ENCODE measurements around the gene DLGAP1.

The DLGAP1 gene

DNA sequence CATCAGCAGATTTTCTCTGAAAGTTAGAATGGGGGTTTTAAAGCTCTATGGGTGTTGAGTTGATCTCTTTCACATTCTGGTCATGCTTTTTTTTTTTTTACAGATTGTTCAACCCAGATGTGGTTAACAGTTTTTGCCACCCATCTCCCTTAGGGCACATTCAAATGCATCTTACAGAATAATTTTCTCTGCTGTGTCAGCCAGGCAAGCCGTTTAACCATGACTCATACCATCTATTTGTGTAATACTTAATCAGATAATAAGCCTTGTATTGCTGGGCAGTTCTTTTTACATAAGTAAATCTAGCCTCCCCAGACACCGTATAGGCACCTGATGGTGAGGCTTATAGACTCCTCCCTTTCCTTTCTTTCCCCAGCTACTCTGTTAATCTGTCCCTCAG is 943.1 kb downstream of the DLGAP1 start:
- Histone ChIP-seq H3K4me3 (ENCODE audit: low read length in 2 of 2) (no peak overlapping the region), H3K4me1 (ENCODE audit: control insufficient read depth, insufficient read depth, low read length) (peaks cover 2% of the 10 kb centered on the region), H3K27me3 (ENCODE audit: control insufficient read depth in 1 of 2, insufficient read depth in 2 of 2, low read length in 2 of 2) (no peaks in the 10 kb centered on the region), H3K9ac (ENCODE audit: low read length in 2 of 2) (no peak overlapping the region), H3K9me3 (ENCODE audit: control insufficient read depth in 2 of 2, low read length in 2 of 2) (no peaks in the 10 kb centered on the region), H3K27ac (ENCODE audit: low read length) (no peak overlapping the region), H3K36me3 (ENCODE audit: control insufficient read depth in 2 of 2, insufficient read depth in 2 of 2, low read length in 2 of 2) (no peaks in the 10 kb centered on the region)

DNA sequence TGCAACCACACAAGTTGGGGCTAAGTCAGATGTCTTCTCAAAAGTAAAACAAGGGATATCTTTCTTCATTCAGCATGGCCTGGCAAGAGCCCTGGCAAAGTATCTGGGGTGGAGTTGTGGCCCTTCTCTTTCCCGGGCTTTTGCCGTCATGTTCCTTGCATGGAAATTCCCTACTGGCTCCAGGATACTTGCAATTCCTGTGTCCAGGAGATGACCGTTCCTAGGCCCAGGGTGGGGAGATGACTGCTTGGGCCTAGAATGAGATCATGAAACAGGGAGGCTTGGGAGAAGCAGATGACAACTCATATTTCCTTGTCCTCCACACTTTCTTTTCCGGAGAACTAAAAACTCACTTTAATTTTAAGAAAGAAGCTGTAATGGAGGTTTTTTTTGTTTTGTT is 944.2 kb downstream of the DLGAP1 start:
- Histone ChIP-seq H3K36me3 (ENCODE audit: control insufficient read depth in 2 of 2, insufficient read depth in 2 of 2, low read length in 2 of 2) (no peaks in the 10 kb centered on the region), H3K27ac (ENCODE audit: low read length) (no peak overlapping the region), H3K4me3 (ENCODE audit: low read length in 2 of 2) (no peak overlapping the region), H3K9ac (ENCODE audit: low read length in 2 of 2) (no peak overlapping the region), H3K27me3 (ENCODE audit: control insufficient read depth in 1 of 2, insufficient read depth in 2 of 2, low read length in 2 of 2) (no peaks in the 10 kb centered on the region), H3K4me1 (ENCODE audit: control insufficient read depth, insufficient read depth, low read length) (peaks cover 2% of the 10 kb centered on the region), H3K9me3 (ENCODE audit: control insufficient read depth in 2 of 2, low read length in 2 of 2) (no peaks in the 10 kb centered on the region)

DNA sequence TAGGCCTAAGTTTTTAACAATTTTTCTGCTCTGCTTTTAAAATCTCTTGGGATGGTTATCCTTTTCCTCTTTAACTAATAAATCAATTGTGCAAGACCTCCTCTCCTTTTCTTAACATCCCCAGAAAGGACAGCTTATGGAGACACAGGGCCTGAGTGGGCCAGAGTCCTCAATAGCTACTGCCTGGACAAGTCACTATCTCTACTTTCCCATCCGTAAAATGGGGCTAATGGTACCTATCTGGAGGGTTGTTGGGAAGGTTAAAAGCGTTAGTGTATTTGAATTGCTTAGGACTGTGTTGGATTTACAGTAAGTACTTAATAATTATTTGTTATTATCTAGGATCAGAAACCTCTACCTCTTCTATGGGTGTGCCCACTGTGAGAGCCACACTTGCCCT is 945.1 kb downstream of the DLGAP1 start:
- H3K4me3 ChIP-seq (ENCODE audit: low read length in 2 of 2), result no peak overlapping the region
- no peaks in the 10 kb centered on the region for H3K36me3 ChIP-seq (ENCODE audit: control insufficient read depth in 2 of 2, insufficient read depth in 2 of 2, low read length in 2 of 2)
- peaks cover 2% of the 10 kb centered on the region for H3K4me1 ChIP-seq (ENCODE audit: control insufficient read depth, insufficient read depth, low read length)
- no peaks in the 10 kb centered on the region for H3K9me3 ChIP-seq (ENCODE audit: control insufficient read depth in 2 of 2, low read length in 2 of 2)
- H3K27ac ChIP-seq (ENCODE audit: low read length), result no peak overlapping the region
- H3K27me3 ChIP-seq (ENCODE audit: control insufficient read depth in 1 of 2, insufficient read depth in 2 of 2, low read length in 2 of 2), result no peaks in the 10 kb centered on the region
- no peak overlapping the region for H3K9ac ChIP-seq (ENCODE audit: low read length in 2 of 2)

DNA sequence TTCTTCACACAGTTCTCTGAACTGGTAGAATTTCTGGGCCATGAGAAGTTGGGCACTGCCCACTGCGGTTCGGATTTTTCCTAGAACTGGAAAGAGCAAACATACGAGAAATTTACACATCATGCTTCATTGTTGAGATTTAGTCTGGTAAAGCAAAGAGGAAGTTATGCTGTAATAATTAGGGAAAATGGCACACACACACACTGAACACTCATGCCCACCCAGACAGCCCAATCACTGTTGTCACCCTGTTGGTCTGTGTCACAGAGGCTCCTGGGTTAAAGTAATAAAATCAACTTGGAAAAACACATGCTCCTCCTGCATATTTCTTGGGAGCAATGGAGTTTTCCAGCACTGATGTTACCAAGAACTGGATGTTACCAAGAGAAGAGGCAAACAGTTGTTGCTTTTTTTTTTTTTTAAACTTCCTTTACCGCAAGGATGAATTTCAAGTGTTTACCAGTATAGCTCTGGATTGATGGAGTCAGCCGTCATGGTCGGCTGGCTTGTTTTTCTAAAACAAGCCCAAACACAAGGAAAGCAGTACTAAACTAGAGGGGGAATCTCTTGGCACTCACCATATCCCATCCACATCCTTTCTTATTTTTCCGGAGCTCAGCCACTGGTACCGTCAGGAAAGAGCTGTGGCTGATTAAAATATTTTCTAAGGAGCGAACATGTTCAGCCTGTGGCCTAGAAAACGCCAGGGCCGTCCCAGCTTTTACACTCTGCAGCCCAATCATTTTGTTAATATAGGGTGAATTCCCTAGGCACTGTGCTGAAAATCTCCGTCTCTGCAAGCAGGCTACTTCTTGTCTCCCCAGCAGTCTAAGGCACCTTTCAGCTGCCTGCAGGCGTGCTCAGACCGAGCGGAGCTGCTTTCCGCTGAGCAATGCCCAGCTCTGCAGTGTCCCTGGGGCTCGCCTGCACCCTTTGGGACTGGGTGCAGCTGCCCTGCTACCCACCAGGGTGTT is 946.2 kb downstream of the DLGAP1 start:
- H3K4me1 ChIP-seq (ENCODE audit: control insufficient read depth, insufficient read depth, low read length), result peaks cover 2% of the 10 kb centered on the region
- no peaks in the 10 kb centered on the region for H3K36me3 ChIP-seq (ENCODE audit: control insufficient read depth in 2 of 2, insufficient read depth in 2 of 2, low read length in 2 of 2)
- no peaks in the 10 kb centered on the region for H3K9me3 ChIP-seq (ENCODE audit: control insufficient read depth in 2 of 2, low read length in 2 of 2)
- H3K4me3 ChIP-seq (ENCODE audit: low read length in 2 of 2), result no peak overlapping the region
- no peak overlapping the region for H3K9ac ChIP-seq (ENCODE audit: low read length in 2 of 2)
- peaks cover 0 to 2% of the 10 kb centered on the region in 2 donors for H3K27me3 ChIP-seq (ENCODE audit: control insufficient read depth in 1 of 2, insufficient read depth in 2 of 2, low read length in 2 of 2)
- H3K27ac ChIP-seq (ENCODE audit: low read length), result no peak overlapping the region

DNA sequence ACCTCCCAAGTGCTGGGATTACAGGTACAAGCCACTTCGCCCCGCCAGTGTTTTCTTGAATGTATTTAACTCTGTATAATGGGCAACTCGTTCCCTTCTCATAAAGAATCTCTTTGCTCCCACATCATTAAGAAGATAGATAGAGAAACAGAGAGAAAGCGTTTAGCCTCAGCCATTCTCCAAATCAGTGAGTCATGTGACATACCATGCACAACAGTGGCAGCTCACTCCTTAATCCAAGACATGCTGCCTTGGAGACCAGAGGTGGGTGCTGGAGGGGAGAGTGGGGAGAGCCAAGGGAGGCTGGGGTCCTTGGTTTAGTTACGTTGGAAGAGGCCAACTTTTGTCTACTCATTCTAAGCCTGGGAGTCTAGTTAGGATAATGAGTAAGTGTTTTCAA is 950.5 kb downstream of the DLGAP1 start:
- H3K27me3 ChIP-seq (ENCODE audit: control insufficient read depth in 1 of 2, insufficient read depth in 2 of 2, low read length in 2 of 2), result peaks cover 8 to 13% of the 10 kb centered on the region in 2 donors
- peaks cover 5% of the 10 kb centered on the region for H3K4me1 ChIP-seq (ENCODE audit: control insufficient read depth, insufficient read depth, low read length)
- H3K9me3 ChIP-seq (ENCODE audit: control insufficient read depth in 2 of 2, low read length in 2 of 2), result no peaks in the 10 kb centered on the region
- H3K4me3 ChIP-seq (ENCODE audit: low read length in 2 of 2), result no peak overlapping the region
- H3K27ac ChIP-seq (ENCODE audit: low read length), result no peak overlapping the region
- no peaks in the 10 kb centered on the region for H3K36me3 ChIP-seq (ENCODE audit: control insufficient read depth in 2 of 2, insufficient read depth in 2 of 2, low read length in 2 of 2)
- no peak overlapping the region for H3K9ac ChIP-seq (ENCODE audit: low read length in 2 of 2)

DNA sequence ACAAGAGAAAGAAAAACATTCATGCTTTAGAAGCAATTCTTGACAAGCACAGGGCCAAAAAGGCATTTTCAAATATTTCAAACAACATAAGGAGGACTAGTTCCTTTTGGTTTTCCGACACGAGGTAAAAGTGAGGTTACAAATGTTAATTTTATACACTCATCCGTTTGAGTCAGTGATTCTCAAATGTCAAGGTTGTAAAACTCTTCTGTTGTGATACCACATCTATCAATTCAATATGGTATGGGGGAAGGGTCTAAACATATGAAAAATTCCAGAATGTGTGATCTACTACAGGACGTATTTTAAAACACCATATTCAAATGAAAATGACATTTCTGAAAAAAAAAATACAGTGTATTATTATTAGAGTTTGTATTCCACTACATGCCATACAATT is 952.5 kb downstream of the DLGAP1 start:
- Histone ChIP-seq H3K27ac (ENCODE audit: low read length) (no peak overlapping the region), H3K4me3 (ENCODE audit: low read length in 2 of 2) (no peak overlapping the region), H3K4me1 (ENCODE audit: control insufficient read depth, insufficient read depth, low read length) (peaks cover 3% of the 10 kb centered on the region), H3K36me3 (ENCODE audit: control insufficient read depth in 2 of 2, insufficient read depth in 2 of 2, low read length in 2 of 2) (no peaks in the 10 kb centered on the region), H3K9ac (ENCODE audit: low read length in 2 of 2) (no peak overlapping the region), H3K9me3 (ENCODE audit: control insufficient read depth in 2 of 2, low read length in 2 of 2) (no peaks in the 10 kb centered on the region), H3K27me3 (ENCODE audit: control insufficient read depth in 1 of 2, insufficient read depth in 2 of 2, low read length in 2 of 2) (peaks cover 10 to 13% of the 10 kb centered on the region in 2 donors)

DNA sequence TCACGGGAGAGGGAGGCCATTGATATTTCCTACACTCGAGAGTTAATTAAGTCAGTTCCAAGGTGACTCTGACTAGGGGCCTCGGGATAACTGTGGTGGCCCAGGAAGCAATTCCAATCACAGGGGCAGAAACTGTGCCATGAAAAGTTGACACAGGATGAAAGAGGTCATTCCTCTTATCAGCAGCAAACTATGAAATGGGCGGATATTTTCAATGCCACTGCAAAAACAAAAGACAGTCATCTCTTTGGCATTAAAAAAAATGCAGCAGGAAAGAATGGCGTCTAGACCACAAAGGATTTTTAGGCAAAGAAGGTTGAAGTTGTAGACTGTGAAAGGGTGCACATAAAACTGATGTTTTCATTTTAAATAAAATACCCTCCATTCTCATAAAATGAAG is 955.1 kb downstream of the DLGAP1 start:
- Histone ChIP-seq H3K36me3 (ENCODE audit: control insufficient read depth in 2 of 2, insufficient read depth in 2 of 2, low read length in 2 of 2) (no peaks in the 10 kb centered on the region), H3K9ac (ENCODE audit: low read length in 2 of 2) (no peak overlapping the region), H3K4me1 (ENCODE audit: control insufficient read depth, insufficient read depth, low read length) (peaks cover 3% of the 10 kb centered on the region), H3K9me3 (ENCODE audit: control insufficient read depth in 2 of 2, low read length in 2 of 2) (no peaks in the 10 kb centered on the region), H3K27me3 (ENCODE audit: control insufficient read depth in 1 of 2, insufficient read depth in 2 of 2, low read length in 2 of 2) (peaks cover 10 to 13% of the 10 kb centered on the region in 2 donors), H3K27ac (ENCODE audit: low read length) (no peak overlapping the region), H3K4me3 (ENCODE audit: low read length in 2 of 2) (no peak overlapping the region)

DNA sequence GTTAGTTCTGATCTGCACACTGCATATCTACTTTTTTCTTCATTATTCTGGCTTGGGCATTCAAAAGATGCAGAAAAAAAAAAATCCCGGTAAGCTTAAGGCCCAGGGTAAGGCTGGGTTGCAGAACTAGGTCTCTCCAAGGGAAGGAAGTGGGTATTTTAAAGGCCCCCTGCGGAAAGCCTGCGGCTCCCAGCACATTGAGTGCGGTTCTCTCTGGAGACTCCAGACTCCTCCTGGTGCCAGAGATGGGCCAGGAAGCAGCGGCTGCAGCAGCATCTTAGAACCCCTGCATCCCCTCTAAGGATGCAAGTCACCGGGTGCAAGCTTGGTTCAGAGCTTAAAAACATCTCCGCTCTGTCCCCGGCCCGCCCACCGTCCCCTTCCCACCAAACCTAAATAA is 955.6 kb downstream of the DLGAP1 start:
- no peaks in the 10 kb centered on the region for H3K9me3 ChIP-seq (ENCODE audit: control insufficient read depth in 2 of 2, low read length in 2 of 2)
- H3K4me3 ChIP-seq (ENCODE audit: low read length in 2 of 2), result peak overlapping the region; percentile 38 to 64
- no peak overlapping the region for H3K27ac ChIP-seq (ENCODE audit: low read length)
- H3K4me1 ChIP-seq (ENCODE audit: control insufficient read depth, insufficient read depth, low read length), result peaks cover 3% of the 10 kb centered on the region
- H3K9ac ChIP-seq (ENCODE audit: low read length in 2 of 2), result peak overlapping the region in 1 of 2 donors; percentile 51
- peaks cover 10 to 11% of the 10 kb centered on the region in 2 donors for H3K27me3 ChIP-seq (ENCODE audit: control insufficient read depth in 1 of 2, insufficient read depth in 2 of 2, low read length in 2 of 2)
- H3K36me3 ChIP-seq (ENCODE audit: control insufficient read depth in 2 of 2, insufficient read depth in 2 of 2, low read length in 2 of 2), result no peaks in the 10 kb centered on the region

DNA sequence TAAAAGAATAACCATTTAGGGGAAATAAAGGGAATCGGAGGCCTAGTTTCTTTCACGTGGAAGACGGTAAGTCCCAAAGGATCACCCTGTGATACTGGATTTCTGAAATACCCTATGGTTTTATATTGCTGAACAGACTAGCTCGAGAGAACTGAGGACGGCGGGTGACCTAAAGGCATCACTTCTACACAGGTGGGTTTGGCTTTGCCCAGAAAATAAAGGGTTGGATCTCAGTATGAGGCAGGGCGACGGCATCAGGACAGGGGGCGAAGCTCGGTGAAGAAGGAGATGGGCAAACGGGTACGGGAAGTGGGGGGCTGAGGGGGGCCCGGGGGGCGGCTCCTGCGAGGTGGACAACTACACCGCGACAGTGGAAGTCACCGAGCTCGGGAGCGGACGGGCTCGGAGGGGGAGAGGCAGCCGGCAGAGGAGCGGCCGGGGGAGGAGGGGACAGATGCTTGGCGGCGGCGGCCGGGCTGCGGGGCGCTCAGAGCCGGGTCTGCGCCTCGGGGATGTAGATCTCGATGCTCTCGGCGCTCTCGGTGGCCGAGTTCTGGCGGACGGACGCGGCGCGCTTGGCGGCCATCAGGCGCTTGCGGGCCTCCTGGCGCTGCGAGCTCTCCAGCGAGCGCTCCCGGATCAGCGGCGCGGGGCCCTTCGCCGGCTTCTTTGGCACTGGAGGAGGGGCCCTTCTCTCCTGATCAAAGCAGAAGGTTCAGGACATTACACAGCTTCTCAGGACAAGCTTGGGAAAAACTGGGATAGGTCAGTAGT is 956.2 kb downstream of the DLGAP1 start:
- no peaks in the 10 kb centered on the region for H3K36me3 ChIP-seq (ENCODE audit: control insufficient read depth in 2 of 2, insufficient read depth in 2 of 2, low read length in 2 of 2)
- peak overlapping the region in 1 of 2 donors; percentile 51 for H3K9ac ChIP-seq (ENCODE audit: low read length in 2 of 2)
- H3K4me3 ChIP-seq (ENCODE audit: low read length in 2 of 2), result peak overlapping the region; percentile 38 to 64

DNA sequence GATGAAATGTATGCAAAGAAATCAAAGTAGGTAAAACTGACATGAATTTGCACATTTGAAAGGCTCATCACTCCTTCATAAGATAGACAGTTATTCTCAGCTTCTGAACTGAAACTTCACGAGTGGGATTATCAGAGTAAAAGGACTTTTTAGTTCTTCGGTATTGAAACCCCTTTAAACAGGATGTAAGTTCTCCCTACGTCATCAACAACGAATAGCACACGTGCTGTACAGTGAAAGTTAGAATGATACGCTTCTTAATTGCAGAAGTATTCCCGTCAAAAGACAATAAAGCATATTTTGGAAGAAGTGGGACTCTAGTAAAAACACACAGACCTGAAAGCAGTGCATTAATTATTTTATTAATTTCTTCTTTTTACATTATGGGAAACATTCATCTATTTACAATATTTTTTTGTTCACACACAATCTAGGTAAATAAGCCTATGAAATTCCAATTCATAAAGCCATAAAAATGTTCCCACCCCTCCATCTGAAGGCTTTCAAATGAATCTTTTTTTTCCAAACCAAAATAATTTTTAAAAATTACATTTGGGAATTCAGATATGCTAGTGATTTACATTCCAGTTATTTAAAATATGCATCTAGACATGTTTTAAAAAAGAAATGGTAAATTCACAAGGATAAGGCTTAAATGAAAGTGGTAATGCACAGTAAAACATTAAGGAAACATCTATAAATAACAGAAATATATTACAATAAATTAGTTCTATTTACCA is 959.2 kb downstream of the DLGAP1 start:
- Histone ChIP-seq H3K27ac (ENCODE audit: low read length) (no peak overlapping the region), H3K9ac (ENCODE audit: low read length in 2 of 2) (no peak overlapping the region), H3K27me3 (ENCODE audit: control insufficient read depth in 1 of 2, insufficient read depth in 2 of 2, low read length in 2 of 2) (peaks cover 5 to 7% of the 10 kb centered on the region in 2 donors), H3K4me1 (ENCODE audit: control insufficient read depth, insufficient read depth, low read length) (peaks cover 3% of the 10 kb centered on the region), H3K4me3 (ENCODE audit: low read length in 2 of 2) (no peak overlapping the region), H3K9me3 (ENCODE audit: control insufficient read depth in 2 of 2, low read length in 2 of 2) (no peaks in the 10 kb centered on the region), H3K36me3 (ENCODE audit: control insufficient read depth in 2 of 2, insufficient read depth in 2 of 2, low read length in 2 of 2) (no peaks in the 10 kb centered on the region)

More for the DNA sequence above, 956.2 kb downstream of the DLGAP1 start:
- H3K27me3 ChIP-seq (ENCODE audit: control insufficient read depth in 1 of 2, insufficient read depth in 2 of 2, low read length in 2 of 2), result peaks cover 10 to 11% of the 10 kb centered on the region in 2 donors
- no peaks in the 10 kb centered on the region for H3K9me3 ChIP-seq (ENCODE audit: control insufficient read depth in 2 of 2, low read length in 2 of 2)
- peaks cover 3% of the 10 kb centered on the region for H3K4me1 ChIP-seq (ENCODE audit: control insufficient read depth, insufficient read depth, low read length)
- no peak overlapping the region for H3K27ac ChIP-seq (ENCODE audit: low read length)

Measured in stomach smooth muscle (tissue), 2 donors.